ENCODE measurements around the gene CIPC.
A peak's percentile ranks its signal among the peaks of the same experiment; 100 is the strongest.

CIPC gene

GRCh38 chr14:77155083-77155482, 57.0 kb downstream of the CIPC start:
- no peak for DNase-seq

GRCh38 chr14:77157740-77158139, 59.7 kb downstream of the CIPC start:
- DNase-seq, result no peak

- peak; percentile 57 for DNase-seq
These were observed 60.3 kb downstream of the CIPC start for GRCh38 chr14:77158175-77158881.

GRCh38 chr14:77158882-77159255, 60.8 kb downstream of the CIPC start:
- DNase-seq, result no peak

- DNase-seq, result no peak
These were observed 63.0 kb downstream of the CIPC start for GRCh38 chr14:77161011-77161410.
